ENCODE results near the gene KCNAB1. TPM values are rescaled to one million over a fixed set of nuclear protein-coding genes. Genes with fewer than 3 reads are reported as not detected.

KCNAB1 gene
- total and polyA plus RNA-seq, 10 of the 15 experiments (the other 5 are each of a cell fraction or from before 2014, with no cell fraction given) = 0.11 to 0.69 (median 0.43) TPM; not detected in 6

GRCh38 chr3:156303001-156303707 is 182.8 kb downstream of the KCNAB1 start:
- no peak for ATAC-seq

More at GRCh38 chr3:156303001-156303707, 182.8 kb downstream of the KCNAB1 start:
- DNase-seq (ENCODE audit: low read depth, low spot score) = no peak
- Histone ChIP-seq H3K27me3 (replicated peaks in 1 of 2; ENCODE audit: control insufficient read depth in 2 of 2, insufficient read depth in 2 of 2, low read length in 1 of 2) (peaks cover 0 to 2% of the 10 kb centered on the region in 2 experiments; a peak in 1 of 4 replicates), H2AFZ (ENCODE audit: control insufficient read depth, low read depth, low read length) (no peak overlapping the region), H3K79me2 (ENCODE audit: control insufficient read depth, insufficient read depth, low read length) (no peaks in the 10 kb centered on the region), H3K27ac (ENCODE audit: control insufficient read depth, insufficient read depth) (no peak overlapping the region), H3K36me3 (ENCODE audit: control insufficient read depth in 2 of 2, insufficient read depth in 2 of 2, low read length in 1 of 2) (no peaks in the 10 kb centered on the region), H3K9me3 (replicated peaks; ENCODE audit: control insufficient read depth, insufficient read depth, low read length) (no peaks in the 10 kb centered on the region), H4K20me1 (ENCODE audit: control insufficient read depth, insufficient read depth) (no peaks in the 10 kb centered on the region), H3K9ac (ENCODE audit: control insufficient read depth, insufficient read depth, low read length) (no peak overlapping the region), H3K4me1 (ENCODE audit: control insufficient read depth, insufficient read depth, low read length) (no peaks in the 10 kb centered on the region), H3K4me3 (no peak overlapping the region), H3K4me2 (ENCODE audit: control insufficient read depth, insufficient read depth) (no peak overlapping the region)
- ChIA-PET POLR2A (no interaction called here), RAD21 (ENCODE audit: unreplicated experiment) (no interaction called here), SMC1A (ENCODE audit: uncharacterized antibody, unreplicated experiment) (no interaction called here), CTCF (no interaction called here)
- no peak for FAIRE-seq
- intact Hi-C loops (cut with micrococcal nuclease; ENCODE audit: unreplicated experiment) (no loop called here), in situ Hi-C loops (cut with MboI) (no loop called here)
- BruUV-seq (replicated peaks) = no TSS peak
- WGBS (ENCODE audit: insufficient coverage, insufficient replicate concordance, low lambda C conversion rate, missing lambda C conversion rate) = 44% methylated on average over 1 of the region's 1 CpG
- no peak for TF ChIP-seq MEF2B (IDR thresholded peaks at IDR 0.05; ENCODE audit: partially characterized antibody, poor library complexity, severe bottlenecking)
- no peak for TF ChIP-seq ZNF274 (IDR thresholded peaks at IDR 0.05; ENCODE audit: insufficient read depth, insufficient read length)
- TF ChIP-seq ATF2 (IDR thresholded peaks at IDR 0.05; ENCODE audit: low read length) = no peak
- TF ChIP-seq IRF3 (IDR thresholded peaks at IDR 0.05) = no peak
